ENCODE results near the gene AGBL3.

- TF ChIP-seq NRF1 (conservative IDR thresholded peaks at IDR 0.05 in 1 of 2, IDR thresholded peaks at IDR 0.05 in 1 of 2), result no peak
- TF ChIP-seq RCOR1 (IDR thresholded peaks at IDR 0.05; ENCODE audit: borderline replicate concordance in 1 of 2, low read depth in 2 of 2, low read length in 2 of 2), result no peak
- no peak for TF ChIP-seq KAT7 (CRISPR knock-in tag; IDR thresholded peaks at IDR 0.05; ENCODE audit: borderline replicate concordance)
- no peak for TF ChIP-seq E2F1 (CRISPR knock-in tag; IDR thresholded peaks at IDR 0.05)
- no peak for TF ChIP-seq ZBTB26 (CRISPR knock-in tag; IDR thresholded peaks at IDR 0.05)
- TF ChIP-seq TSC22D4 (tag; IDR thresholded peaks at IDR 0.05), result no peak
Measured at GRCh38 chr7:134991469-134992339, 5.4 kb downstream of the AGBL3 start.
